Neural crest cell (in vitro differentiated cells): ENCODE data around the gene AGBL4. TPM values are rescaled to one million over a fixed set of nuclear protein-coding genes. Genes with fewer than 3 reads are reported as not detected.

Experiments
- DNase-seq: peaks from one replicate; pipeline ENCODE4 v3.0.0; 2021; ENCODE audit warnings: low read depth, mixed read lengths, low spot score
- H3K27ac Mint-ChIP-seq: one replicate; pipeline ENCODE4 v1.8.0; 2021; ENCODE audit warnings: mild to moderate bottlenecking, mixed read lengths; ENCODE audit not compliant: unreplicated experiment
- H3K27me3 Mint-ChIP-seq: 2 replicates; pipeline ENCODE4 v1.8.0; 2021; ENCODE audit warnings: low read depth, mild to moderate bottlenecking, mixed read lengths
- H3K36me3 Mint-ChIP-seq: 2 replicates; pipeline ENCODE4 v1.8.0; 2021; ENCODE audit warnings: low read depth, mild to moderate bottlenecking, mixed read lengths
- H3K4me1 Mint-ChIP-seq: 2 replicates; pipeline ENCODE4 v1.8.0; 2021; ENCODE audit warnings: mixed read lengths
- H3K4me3 Mint-ChIP-seq: one replicate; pipeline ENCODE4 v1.8.0; 2021; ENCODE audit warnings: mild to moderate bottlenecking, mixed read lengths
- H3K9me3 Mint-ChIP-seq: 2 replicates; pipeline ENCODE4 v1.8.0; 2021; ENCODE audit warnings: mixed read lengths
- CTCF ChIP-seq: fragments of 200-600 bp; sonication (generic); conservative IDR thresholded peaks from 2 replicates; pipeline ENCODE4 v1.5.0; 2021; ENCODE audit warnings: antibody characterized with exemption, mild to moderate bottlenecking
- total RNA-seq: library from RNA; stranded (reverse); gene quantifications from 2 replicates; pipeline ENCODE4 v1.2.1, GENCODE V29; 2021

Gene AGBL4
- total RNA-seq, 1 donor from 2014 or later: 0.09 TPM

- no peaks in the 10 kb centered on the region for H3K36me3 Mint-ChIP-seq
- peaks cover 16% of the 10 kb centered on the region for H3K4me1 Mint-ChIP-seq
- H3K27me3 Mint-ChIP-seq: peaks cover 43% of the 10 kb centered on the region
- H3K27ac Mint-ChIP-seq: no peak overlapping the region
- H3K9me3 Mint-ChIP-seq: peaks cover 4% of the 10 kb centered on the region
- TF ChIP-seq CTCF: no peak
- no peak overlapping the region for H3K4me3 Mint-ChIP-seq
- DNase-seq: no peak
Measured at GRCh38 chr1:48803474-48803873, 1220.3 kb downstream of the AGBL4 start.

GRCh38 chr1:48794816-48795215 lies 1228.9 kb downstream of the AGBL4 start:
- no peak for DNase-seq
- Mint-ChIP-seq H3K36me3 (no peaks in the 10 kb centered on the region), H3K27ac (no peak overlapping the region), H3K4me3 (no peak overlapping the region), H3K27me3 (peaks cover 54% of the 10 kb centered on the region), H3K9me3 (peaks cover 4% of the 10 kb centered on the region), H3K4me1 (no peaks in the 10 kb centered on the region)
- TF ChIP-seq CTCF: no peak

GRCh38 chr1:48793863-48794262 lies 1229.9 kb downstream of the AGBL4 start:
- Mint-ChIP-seq H3K4me1 (no peaks in the 10 kb centered on the region), H3K27ac (no peak overlapping the region), H3K4me3 (no peak overlapping the region), H3K27me3 (peaks cover 49% of the 10 kb centered on the region), H3K36me3 (no peaks in the 10 kb centered on the region), H3K9me3 (peaks cover 4% of the 10 kb centered on the region)
- no peak for DNase-seq
- no peak for TF ChIP-seq CTCF

GRCh38 chr1:48792961-48793360 lies 1230.8 kb downstream of the AGBL4 start:
- H3K4me3 Mint-ChIP-seq: no peak overlapping the region
- H3K27me3 Mint-ChIP-seq: peaks cover 44% of the 10 kb centered on the region
- H3K9me3 Mint-ChIP-seq: no peaks in the 10 kb centered on the region
- no peak for DNase-seq
- TF ChIP-seq CTCF: no peak
- H3K27ac Mint-ChIP-seq: no peak overlapping the region
- no peaks in the 10 kb centered on the region for H3K4me1 Mint-ChIP-seq
- no peaks in the 10 kb centered on the region for H3K36me3 Mint-ChIP-seq

GRCh38 chr1:48790397-48790796 lies 1233.4 kb downstream of the AGBL4 start:
- no peak for TF ChIP-seq CTCF
- Mint-ChIP-seq H3K27me3 (peaks cover 48% of the 10 kb centered on the region), H3K4me1 (no peaks in the 10 kb centered on the region), H3K36me3 (no peaks in the 10 kb centered on the region), H3K9me3 (no peaks in the 10 kb centered on the region), H3K27ac (no peak overlapping the region), H3K4me3 (no peak overlapping the region)
- DNase-seq: no peak

GRCh38 chr1:48789903-48790302 lies 1233.9 kb downstream of the AGBL4 start:
- DNase-seq: no peak
- Mint-ChIP-seq H3K4me1 (no peaks in the 10 kb centered on the region), H3K36me3 (no peaks in the 10 kb centered on the region), H3K4me3 (no peak overlapping the region), H3K27me3 (peaks cover 53% of the 10 kb centered on the region), H3K27ac (no peak overlapping the region), H3K9me3 (no peaks in the 10 kb centered on the region)
- no peak for TF ChIP-seq CTCF
